Panc1 (cell line): ENCODE data around the gene KHDRBS1. TPM values are rescaled to one million over a fixed set of nuclear protein-coding genes. Genes with fewer than 3 reads are reported as not detected.

Source experiments
- ATAC-seq: fragments of 200-7000 bp; cut with Tn5 transposase; 2 replicates; pipeline ENCODE4 v1.9.1; 2020; ENCODE audit warnings: mild to moderate bottlenecking, moderate library complexity
- BruUV-seq: library from RNA; stranded (reverse); fragments of 400-500 nt; replicated peaks from 2 replicates; lab custom pipeline; 2021; lab: Mats Ljungman, UMichigan
- CTCF ChIA-PET: fragments of 300-600 bp; sonication (Branson Sonifier 250); formaldehyde crosslinking; loops from one replicate; lab custom pipeline; 2022; ENCODE audit warnings: antibody characterized with exemption; lab: Charles Lee
- POLR2A ChIA-PET: fragments of 300-600 bp; sonication (Branson Sonifier 250); formaldehyde crosslinking; loops from one replicate; lab custom pipeline; 2022; ENCODE audit warnings: antibody characterized with exemption; lab: Charles Lee
- DNase-seq: peaks from one replicate; pipeline ENCODE4 v3.0.0-alpha.2; 2010; ENCODE audit warnings: low read depth, low spot score
- H3K27ac ChIP-seq: 2 replicates; pipeline ENCODE4 v1.5.1; 2011; ENCODE audit warnings: mild to moderate bottlenecking, low read length, inconsistent platforms
- H3K27me3 ChIP-seq: fragments of 200-500 bp; sonication (Bioruptor generic); 2 replicates; pipeline ENCODE4 v1.6.0; 2014; ENCODE audit warnings: low read length, inconsistent platforms; ENCODE audit not compliant: control insufficient read depth, insufficient read depth
- H3K36me3 ChIP-seq: fragments of 200-500 bp; sonication (Bioruptor generic); 2 replicates; pipeline ENCODE4 v1.5.1; 2014; ENCODE audit warnings: inconsistent platforms, mild to moderate bottlenecking, low read length, moderate library complexity; ENCODE audit not compliant: control insufficient read depth, insufficient read depth
- H3K4me1 ChIP-seq: 2 replicates; pipeline ENCODE4 v1.5.1; 2011; ENCODE audit warnings: inconsistent platforms, mild to moderate bottlenecking, low read length, moderate library complexity; ENCODE audit not compliant: control insufficient read depth, insufficient read depth
- H3K4me3 ChIP-seq, 2 experiments: 2 replicates each; pipeline ENCODE4 v1.5.1; 2011 to 2012; ENCODE audit warnings: low read depth in 2 of 2, low read length in 2 of 2, mild to moderate bottlenecking in 2 of 2, inconsistent platforms in 1 of 2, moderate library complexity in 1 of 2
- H3K9me3 ChIP-seq: fragments of 200-500 bp; sonication (Bioruptor generic); 2 replicates; pipeline ENCODE4 v1.5.1; 2014; ENCODE audit warnings: low read depth, mild to moderate bottlenecking, inconsistent platforms, low read length, moderate library complexity; ENCODE audit not compliant: control insufficient read depth, insufficient read depth
- CTCF ChIP-seq: fragments of 450-650 bp; IDR thresholded peaks from 2 replicates; pipeline ENCODE4 v1.5.1; 2017; ENCODE audit warnings: mild to moderate bottlenecking
- POLR2AphosphoS5 ChIP-seq: IDR thresholded peaks from 2 replicates; pipeline ENCODE4 v1.6.1; 2012; ENCODE audit warnings: mild to moderate bottlenecking, low read depth, low read length, moderate library complexity
- REST ChIP-seq, 2 experiments: IDR thresholded peaks; 2 replicates each; pipeline ENCODE4 v1.6.1; 2011 to 2012; ENCODE audit warnings: low read depth in 2 of 2, control low read depth in 1 of 2, low read length in 1 of 2, mild to moderate bottlenecking in 1 of 2, moderate library complexity in 1 of 2; ENCODE audit not compliant: insufficient read depth in 1 of 2
- SIN3A ChIP-seq: IDR thresholded peaks from 2 replicates; pipeline ENCODE4 v1.6.1; 2012; ENCODE audit warnings: low read depth, mild to moderate bottlenecking, low read length, moderate library complexity, borderline replicate concordance; ENCODE audit not compliant: insufficient read depth
- TCF7L2 ChIP-seq: IDR thresholded peaks from 2 replicates; pipeline ENCODE4 v1.6.1; 2011; ENCODE audit warnings: mild to moderate bottlenecking, low read depth, low read length, inconsistent platforms
- in situ Hi-C: cut with HindIII; loops from 2 replicates; pipeline ENCODE4 v1.10.0; 2016; ENCODE audit warnings: low sequenced_read_pairs, low pct_unique_long_range_greater_than_20kb
- intact Hi-C: fragments of 100-400 bp; cut with micrococcal nuclease; formaldehyde crosslinking; loops from one replicate; pipeline ENCODE4 v1.10.0; 2022; ENCODE audit not compliant: unreplicated experiment
- total RNA-seq: library from RNA; stranded (reverse); gene quantifications from one replicate; pipeline ENCODE4 v1.2.1, GENCODE V29; 2021; ENCODE audit not compliant: unreplicated experiment

The KHDRBS1 gene
- total RNA-seq, 1 experiment from 2014 or later = 163 TPM

- H3K27me3 ChIP-seq = no peaks in the 10 kb centered on the region
- ChIA-PET POLR2A (no interaction called here), CTCF (no interaction called here)
- H3K4me3 ChIP-seq = no peak overlapping the region
- DNase-seq = no peak
- ATAC-seq = no peak
- peaks cover 12% of the 10 kb centered on the region for H3K36me3 ChIP-seq
- intact Hi-C loops = no loop called here
- TF ChIP-seq TCF7L2 (no peak), POLR2AphosphoS5 (no peak), CTCF (no peak), SIN3A (no peak), REST (IDR thresholded peaks at IDR 0.05; ENCODE audit: insufficient read depth in 1 of 2, low read depth in 2 of 2, low read length in 1 of 2) (no peak)
- in situ Hi-C loops = no loop called here
- no peak overlapping the region for H3K27ac ChIP-seq
- no TSS peak for BruUV-seq
- H3K4me1 ChIP-seq = peaks cover 8% of the 10 kb centered on the region
- no peaks in the 10 kb centered on the region for H3K9me3 ChIP-seq
Observed at GRCh38 chr1:32025515-32025914, 11.8 kb downstream of the KHDRBS1 start.

GRCh38 chr1:32028746-32029145, 15.1 kb downstream of the KHDRBS1 start:
- ChIA-PET POLR2A (no interaction called here), CTCF (no interaction called here)
- ATAC-seq (no peak), DNase-seq (no peak)
- no TSS peak for BruUV-seq
- no peaks in the 10 kb centered on the region for H3K27me3 ChIP-seq
- H3K4me1 ChIP-seq = peaks cover 3% of the 10 kb centered on the region; the same call in 1 of the 2 replicates
- no peaks in the 10 kb centered on the region for H3K9me3 ChIP-seq
- H3K36me3 ChIP-seq = peaks cover 29% of the 10 kb centered on the region
- TF ChIP-seq TCF7L2 = no peak
- no peak for TF ChIP-seq CTCF
- no peak for TF ChIP-seq POLR2AphosphoS5
- no peak for TF ChIP-seq REST (IDR thresholded peaks at IDR 0.05; ENCODE audit: insufficient read depth in 1 of 2, low read depth in 2 of 2, low read length in 1 of 2)
- TF ChIP-seq SIN3A = no peak
- intact Hi-C loops = no loop called here
- H3K27ac ChIP-seq = no peak overlapping the region
- no peak overlapping the region for H3K4me3 ChIP-seq
- in situ Hi-C loops = no loop called here
